B cell (primary cell): ENCODE measurements around the gene CEP89.

Source experiments
- EZH2 ChIP-seq: IDR thresholded peaks from 2 replicates; pipeline ENCODE4 v1.6.1; 2012; ENCODE audit warnings: borderline replicate concordance, low read depth, mild to moderate bottlenecking, moderate library complexity, low read length; ENCODE audit not compliant: insufficient read depth, poor library complexity, severe bottlenecking
- TF ChIP-seq, protein P1 (sequence below): fragments of 200-600 bp; IDR thresholded peaks from one replicate; pipeline ENCODE4 v1.8.0; 2022; ENCODE audit warnings: antibody characterized with exemption, mild to moderate bottlenecking

DNA sequence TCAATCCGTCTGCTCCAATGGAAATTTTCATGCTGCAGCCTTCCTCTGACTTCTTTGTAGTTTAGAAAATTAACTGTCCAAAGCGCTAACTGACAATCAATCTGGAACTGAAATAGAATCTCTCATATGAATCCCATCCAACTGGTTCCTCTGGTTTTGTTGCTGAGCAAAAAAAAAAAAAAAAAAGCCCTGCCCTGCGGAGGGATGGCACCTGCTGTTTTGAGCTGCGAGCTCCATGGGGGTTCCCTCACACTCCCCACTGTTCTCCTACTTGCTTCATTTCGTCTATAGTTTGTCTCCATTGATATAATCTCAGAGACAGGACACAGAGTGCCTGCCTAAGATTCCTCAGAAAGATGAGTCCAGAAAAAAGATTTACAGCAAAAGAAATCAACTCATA lies 33.7 kb upstream of the CEP89 start:
- TF ChIP-seq, protein P1, sequence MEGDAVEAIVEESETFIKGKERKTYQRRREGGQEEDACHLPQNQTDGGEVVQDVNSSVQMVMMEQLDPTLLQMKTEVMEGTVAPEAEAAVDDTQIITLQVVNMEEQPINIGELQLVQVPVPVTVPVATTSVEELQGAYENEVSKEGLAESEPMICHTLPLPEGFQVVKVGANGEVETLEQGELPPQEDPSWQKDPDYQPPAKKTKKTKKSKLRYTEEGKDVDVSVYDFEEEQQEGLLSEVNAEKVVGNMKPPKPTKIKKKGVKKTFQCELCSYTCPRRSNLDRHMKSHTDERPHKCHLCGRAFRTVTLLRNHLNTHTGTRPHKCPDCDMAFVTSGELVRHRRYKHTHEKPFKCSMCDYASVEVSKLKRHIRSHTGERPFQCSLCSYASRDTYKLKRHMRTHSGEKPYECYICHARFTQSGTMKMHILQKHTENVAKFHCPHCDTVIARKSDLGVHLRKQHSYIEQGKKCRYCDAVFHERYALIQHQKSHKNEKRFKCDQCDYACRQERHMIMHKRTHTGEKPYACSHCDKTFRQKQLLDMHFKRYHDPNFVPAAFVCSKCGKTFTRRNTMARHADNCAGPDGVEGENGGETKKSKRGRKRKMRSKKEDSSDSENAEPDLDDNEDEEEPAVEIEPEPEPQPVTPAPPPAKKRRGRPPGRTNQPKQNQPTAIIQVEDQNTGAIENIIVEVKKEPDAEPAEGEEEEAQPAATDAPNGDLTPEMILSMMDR: no peak
- no peak for TF ChIP-seq EZH2
